LHCN-M2 (cell line): Measurements from ENCODE around the gene PSMC1. TPM values are rescaled to one million over a fixed set of nuclear protein-coding genes. Genes with fewer than 3 reads are reported as not detected.
A peak's percentile ranks its signal among the peaks of the same experiment; 100 is the strongest.

Experiments
- DNase-seq: peaks from one replicate; pipeline ENCODE4 v3.0.0-alpha.2; 2012; ENCODE audit warnings: low read depth
- total RNA-seq: library from RNA; depleted of rRNA; stranded (reverse); fragments of >200 nt; gene quantifications from 2 replicates; pipeline ENCODE4 v1.2.3, GENCODE V29; 2014

Gene PSMC1
- total RNA-seq, 1 experiment from 2014 or later, result 286 TPM

- peak; percentile 70 for DNase-seq
Observed at GRCh38 chr14:90276646-90277367, 20.5 kb downstream of the PSMC1 start.

DNA sequence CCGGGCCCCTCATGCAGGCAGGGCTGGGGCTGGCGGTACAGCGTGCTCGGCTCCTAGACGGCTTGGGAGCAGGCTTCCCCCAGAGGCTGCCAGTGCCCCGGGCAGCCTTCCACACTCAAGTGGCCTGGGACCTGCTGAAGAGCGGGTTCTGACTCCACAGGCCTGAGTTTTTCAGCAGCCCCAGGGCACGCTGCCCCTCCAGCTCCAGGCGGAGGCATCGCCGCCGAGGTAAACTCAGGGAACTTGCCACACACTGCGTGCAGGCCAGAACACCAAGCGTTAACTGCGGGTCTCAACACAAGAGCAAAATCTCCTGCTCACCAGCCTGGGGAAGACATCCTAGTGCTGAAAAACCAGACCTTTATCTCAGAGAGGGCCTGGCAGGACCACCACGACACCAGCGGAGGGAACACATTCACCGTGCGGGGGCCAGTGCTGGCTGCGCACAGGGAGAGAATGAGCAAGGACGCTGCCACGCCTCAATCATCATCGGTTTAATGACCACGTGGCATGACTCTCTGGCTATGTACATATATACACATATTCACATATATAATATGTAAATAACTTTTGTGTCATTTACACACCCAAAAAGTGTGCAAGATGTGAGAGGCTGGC lies 21.3 kb downstream of the PSMC1 start:
- DNase-seq, result no peak

DNA sequence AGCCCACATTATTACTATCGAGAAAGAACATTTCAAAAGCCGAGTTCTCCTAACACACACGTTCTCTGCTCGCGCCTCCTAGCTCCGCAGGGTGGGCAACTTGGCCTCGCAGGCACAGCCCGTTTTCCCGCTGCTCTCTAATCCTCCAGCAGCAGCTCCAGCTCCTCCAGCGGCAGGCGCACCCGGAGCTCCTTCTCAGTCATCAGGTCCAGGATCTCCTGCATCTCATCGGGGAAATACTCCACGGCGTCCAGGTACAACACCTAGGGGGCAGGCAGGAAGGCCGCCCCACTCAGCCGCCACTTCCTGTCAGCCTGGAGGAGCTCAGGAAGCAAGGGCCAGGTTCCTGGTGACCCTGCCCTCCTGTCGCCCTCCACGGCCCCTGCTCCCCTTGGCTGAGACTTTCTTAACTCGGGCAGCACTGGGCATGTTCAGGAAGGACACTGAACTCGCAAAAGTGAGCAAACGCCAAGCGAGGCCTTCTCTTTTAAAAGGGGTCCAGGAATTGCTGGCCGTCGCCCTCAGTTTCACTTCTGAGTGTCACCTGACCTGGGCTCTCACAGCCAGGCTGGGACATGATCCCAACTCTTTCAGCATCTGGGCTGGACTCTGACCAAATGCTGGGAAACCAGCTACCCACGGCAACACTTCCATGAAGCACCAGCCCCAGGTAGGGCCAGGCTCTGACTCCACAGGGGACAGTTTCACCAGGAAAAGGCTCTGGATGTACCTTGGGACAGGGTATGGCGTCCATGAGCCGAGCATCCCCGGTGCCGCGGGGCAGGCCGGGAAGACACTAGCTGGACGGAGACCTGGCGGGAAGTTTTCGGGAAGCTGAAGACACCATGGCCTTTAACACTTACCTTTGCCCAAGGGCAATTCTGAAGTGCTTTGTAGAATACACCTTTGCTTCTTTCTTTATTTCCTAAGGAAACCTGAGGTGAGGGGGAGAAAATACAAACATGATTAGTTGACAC lies 22.1 kb downstream of the PSMC1 start:
- DNase-seq, result no peak

DNA sequence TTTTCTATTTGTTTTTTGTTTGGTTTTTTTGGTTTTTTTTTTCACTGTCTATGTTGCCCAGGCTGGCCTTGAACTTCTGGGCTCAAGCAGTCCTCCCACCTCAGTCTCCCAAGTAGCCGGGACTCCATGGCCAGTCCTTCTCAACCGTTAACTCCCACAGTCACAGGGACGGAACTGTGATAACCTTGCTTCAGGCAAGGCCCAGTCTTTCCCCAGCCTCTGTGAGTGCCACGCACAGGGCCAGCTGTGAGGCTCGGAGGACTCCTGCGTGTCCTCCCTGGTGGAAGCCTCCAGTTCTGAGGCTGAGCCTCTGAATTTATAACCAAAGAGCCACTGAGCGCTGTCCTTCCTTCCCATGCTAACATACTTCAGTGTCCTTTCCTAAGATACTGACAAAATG lies 23.7 kb downstream of the PSMC1 start:
- no peak for DNase-seq

GRCh38 chr14:90281261-90281660 lies 24.9 kb downstream of the PSMC1 start:
- DNase-seq, result peak; percentile 86

DNA sequence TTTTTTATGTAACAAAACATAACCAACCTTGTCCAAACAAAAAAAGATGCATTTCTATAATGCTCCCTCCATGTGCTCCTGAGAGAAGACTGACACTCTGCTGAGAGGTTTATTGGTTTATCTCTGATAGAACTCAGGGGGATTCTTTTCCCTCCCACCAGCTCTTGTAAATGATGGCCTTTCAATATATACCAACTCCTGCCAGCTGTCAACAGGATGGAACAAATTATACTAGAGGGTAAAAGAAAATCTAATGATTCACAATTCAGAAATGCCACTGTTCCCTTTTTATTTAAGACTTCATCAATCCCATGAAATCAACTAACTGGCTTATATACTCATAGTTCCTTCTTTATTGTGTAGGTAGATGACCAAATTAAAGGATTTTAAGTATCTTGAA lies 25.4 kb downstream of the PSMC1 start:
- peak; percentile 52 for DNase-seq

- DNase-seq, result no peak
Observed at GRCh38 chr14:90287791-90288190, 31.4 kb downstream of the PSMC1 start.

DNA sequence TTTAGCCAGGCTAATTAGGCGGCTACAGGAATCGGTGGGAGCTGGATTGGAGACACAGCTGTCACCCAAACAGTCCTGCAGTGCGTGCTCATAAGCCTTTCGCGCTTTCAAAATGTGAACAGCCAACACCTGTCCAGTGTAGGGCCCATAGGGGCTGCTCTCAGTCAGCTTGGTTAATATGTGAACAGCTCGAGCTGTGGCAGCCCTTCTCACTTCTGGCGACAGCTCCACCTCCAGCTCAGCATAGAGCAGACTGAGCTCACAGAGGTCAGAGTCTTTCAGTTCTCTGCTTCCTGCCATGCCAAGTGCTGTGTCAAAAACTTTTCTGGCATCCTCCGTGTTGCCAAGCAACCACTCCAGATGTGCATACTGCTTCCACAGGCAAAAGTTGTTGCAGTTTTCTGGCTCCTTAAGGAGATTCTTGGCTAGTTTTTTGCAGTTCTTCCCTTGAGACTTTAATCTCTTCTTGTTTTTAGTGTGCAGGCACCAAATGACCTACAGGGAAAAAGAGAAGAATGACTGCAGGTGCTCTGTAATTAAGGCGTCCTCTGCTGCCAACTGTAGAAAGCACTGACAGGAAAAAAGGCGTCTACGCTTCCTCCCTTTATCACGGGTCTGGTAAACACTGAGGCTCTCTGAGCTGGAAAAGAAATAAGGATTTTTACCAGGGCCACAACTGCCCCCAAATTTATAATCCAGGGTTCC lies 32.5 kb downstream of the PSMC1 start:
- no peak for DNase-seq

GRCh38 chr14:90290337-90291011 lies 34.1 kb downstream of the PSMC1 start:
- no peak for DNase-seq

DNA sequence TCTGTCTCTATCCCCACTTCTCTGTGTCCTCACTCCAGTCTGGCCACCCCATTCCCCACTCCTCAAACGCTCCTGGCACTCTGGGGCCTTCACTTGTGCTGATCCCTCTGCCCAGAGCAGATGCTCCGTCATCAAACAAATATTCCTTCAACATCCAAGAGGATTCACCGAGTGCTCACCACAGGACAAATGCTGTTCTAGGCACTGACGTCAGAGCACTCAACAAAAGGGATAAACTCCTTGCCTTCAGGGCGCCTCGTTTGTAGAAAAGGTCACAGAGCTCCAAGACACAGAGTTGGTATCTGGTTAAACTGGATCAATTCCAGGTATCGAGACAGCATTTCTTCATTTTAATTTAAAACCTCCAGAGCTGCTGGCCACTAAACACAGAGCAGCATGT lies 35.3 kb downstream of the PSMC1 start:
- no peak for DNase-seq

DNA sequence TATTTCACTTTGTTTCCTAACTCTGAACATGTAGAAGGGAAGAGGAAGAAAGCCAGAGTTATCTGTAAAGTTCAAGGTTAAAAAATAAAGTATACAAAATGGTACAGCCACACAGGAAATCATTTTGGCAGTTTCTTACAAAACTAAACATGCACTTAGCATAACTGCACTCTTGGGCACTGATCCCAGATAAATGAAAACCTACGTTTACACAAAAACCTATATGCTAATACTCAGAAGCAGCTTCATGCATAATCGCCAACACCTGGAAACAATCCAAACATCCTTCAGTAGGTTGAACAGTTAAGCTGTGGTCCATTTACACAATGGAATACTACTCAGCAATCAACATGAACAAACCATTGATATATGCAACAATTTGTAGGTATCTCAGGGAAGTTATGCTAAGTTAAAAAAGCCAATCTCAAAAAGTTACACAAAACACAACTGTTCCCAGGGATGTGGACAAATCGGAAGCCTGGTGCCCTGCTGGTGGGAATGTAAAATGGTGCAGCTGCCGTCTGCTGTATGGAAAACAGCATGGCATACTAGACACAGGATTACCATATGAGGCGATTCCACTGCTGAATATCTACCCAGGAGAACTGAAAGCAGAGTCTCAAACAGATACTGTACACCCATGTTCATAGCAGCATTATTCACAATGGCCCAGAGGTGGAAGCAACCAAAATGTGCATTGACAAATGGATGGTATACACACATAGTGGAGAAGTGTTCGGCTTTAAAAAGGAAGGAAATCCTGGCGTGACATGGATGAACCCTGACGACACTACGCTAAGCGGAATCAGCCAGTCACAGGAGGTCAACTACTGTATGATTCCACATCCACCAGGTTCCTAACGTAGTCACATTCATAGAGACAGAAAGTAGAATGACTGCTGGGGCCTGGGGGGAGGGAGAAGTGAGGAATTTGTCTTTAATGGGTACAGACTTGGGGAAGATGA lies 37.7 kb downstream of the PSMC1 start:
- no peak for DNase-seq

GRCh38 chr14:90294872-90295271 lies 38.5 kb downstream of the PSMC1 start:
- no peak for DNase-seq

DNA sequence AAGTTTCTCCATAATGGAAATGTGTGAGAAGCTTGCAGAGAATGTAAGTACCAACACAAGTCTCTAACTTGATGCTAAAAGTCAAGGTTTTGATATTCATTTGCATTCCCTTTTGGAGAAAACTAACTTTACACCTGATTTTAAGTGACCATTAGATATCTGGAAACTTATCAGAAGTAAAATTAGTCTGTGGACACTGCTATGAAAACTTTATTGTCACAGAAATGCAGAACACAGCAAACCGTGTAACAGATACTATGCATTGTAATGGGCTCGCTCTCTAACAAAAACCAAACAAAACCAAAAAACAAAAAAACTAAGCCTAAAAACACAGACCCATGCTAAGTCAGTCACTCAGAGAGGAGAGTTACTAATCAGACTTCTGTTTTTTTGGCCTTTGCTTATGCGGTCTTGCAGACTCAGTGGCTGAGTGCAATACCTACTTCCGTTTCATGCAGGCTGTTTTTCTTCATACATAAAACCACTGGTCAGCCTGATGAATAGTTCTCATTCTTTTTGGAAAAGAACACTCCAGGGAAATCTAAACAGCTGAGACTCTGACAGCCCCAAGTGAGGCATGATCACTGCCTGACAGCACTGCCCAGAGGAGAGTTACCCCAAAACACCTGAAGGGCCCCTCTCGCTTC lies 39.6 kb downstream of the PSMC1 start:
- DNase-seq, result peak; percentile 27

GRCh38 chr14:90296641-90297040 lies 40.3 kb downstream of the PSMC1 start:
- DNase-seq, result no peak

- no peak for DNase-seq
Observed at GRCh38 chr14:90297876-90298629, 41.7 kb downstream of the PSMC1 start.

GRCh38 chr14:90299408-90299807 lies 43.1 kb downstream of the PSMC1 start:
- no peak for DNase-seq

GRCh38 chr14:90300611-90301047 lies 44.3 kb downstream of the PSMC1 start:
- no peak for DNase-seq

DNA sequence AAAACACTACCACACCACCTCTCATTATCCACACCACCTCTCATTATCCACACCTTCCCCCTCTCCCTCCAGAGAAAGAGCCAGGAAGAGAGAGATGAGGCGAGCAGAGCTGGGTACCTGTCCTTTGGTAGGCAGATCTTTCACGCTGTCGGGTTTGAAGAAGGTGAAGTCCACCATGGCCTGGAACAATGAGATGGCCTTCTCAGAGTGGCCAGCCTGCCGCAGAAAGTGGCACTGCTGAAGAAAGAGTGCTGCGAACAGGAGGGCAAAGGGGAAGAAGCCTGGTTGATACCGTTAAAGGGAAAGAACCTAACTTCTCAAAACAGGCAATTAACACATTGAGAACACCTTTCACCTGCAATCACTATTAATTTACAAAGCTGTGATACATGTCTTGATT lies 44.8 kb downstream of the PSMC1 start:
- DNase-seq, result no peak
